ENCODE results near the gene RTN4RL1.

The RTN4RL1 gene, protein sequence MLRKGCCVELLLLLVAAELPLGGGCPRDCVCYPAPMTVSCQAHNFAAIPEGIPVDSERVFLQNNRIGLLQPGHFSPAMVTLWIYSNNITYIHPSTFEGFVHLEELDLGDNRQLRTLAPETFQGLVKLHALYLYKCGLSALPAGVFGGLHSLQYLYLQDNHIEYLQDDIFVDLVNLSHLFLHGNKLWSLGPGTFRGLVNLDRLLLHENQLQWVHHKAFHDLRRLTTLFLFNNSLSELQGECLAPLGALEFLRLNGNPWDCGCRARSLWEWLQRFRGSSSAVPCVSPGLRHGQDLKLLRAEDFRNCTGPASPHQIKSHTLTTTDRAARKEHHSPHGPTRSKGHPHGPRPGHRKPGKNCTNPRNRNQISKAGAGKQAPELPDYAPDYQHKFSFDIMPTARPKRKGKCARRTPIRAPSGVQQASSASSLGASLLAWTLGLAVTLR

GRCh38 chr17:2025220-2025621, at the start of gene RTN4RL1:
RTN4RL1 (minus strand) TSS chr17:2025334; CDS start chr17:2024865, 469 bp downstream.
- peak; percentile 68 for DNase-seq (ENCODE audit: low spot score)

GRCh38 chr17:2074919-2075318, 49.8 kb upstream of the RTN4RL1 start:
- no peak for DNase-seq (ENCODE audit: low spot score)

DNA sequence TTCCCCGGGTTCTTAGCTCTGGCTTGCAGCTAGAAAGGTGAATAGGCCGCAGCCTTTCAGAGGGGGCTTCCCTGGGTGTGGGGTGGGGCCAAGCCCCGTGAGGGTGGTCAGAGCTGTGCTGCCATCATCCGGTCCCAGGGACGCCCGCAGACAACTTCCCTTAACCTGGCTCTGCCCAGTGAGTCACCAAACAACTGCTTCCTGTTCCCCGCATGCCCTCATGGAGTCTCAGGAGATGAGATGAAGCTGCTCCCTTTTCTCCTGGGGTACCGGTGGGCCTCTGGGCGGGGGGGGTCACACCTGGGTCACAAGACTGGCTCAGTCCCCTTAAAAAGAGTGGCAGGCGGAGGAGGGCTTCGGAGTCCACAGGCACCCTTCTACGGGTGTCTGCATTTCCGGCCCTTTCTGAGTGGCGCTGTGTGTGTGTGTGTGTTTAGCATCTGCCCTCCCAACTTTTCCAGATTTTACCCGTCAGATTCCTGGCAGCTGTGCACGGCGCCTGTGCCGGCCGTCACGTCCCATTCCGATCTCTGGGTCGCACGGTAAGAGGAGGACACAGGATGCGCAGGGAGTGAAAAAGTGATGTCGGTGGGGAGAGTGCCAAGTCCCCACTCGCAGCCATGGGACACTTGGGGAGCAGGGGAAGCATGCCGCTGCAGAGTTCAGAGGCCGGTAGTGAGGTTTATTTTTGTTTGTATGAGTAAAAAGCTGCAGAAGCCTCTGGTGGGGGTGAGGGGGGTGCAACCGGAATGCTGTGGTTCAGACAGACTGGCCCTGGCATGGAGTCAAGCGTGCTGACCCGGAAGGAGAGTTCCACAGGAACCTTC, 46.5 kb upstream of the RTN4RL1 start:
- DNase-seq (ENCODE audit: low spot score): peak; percentile 77

DNA sequence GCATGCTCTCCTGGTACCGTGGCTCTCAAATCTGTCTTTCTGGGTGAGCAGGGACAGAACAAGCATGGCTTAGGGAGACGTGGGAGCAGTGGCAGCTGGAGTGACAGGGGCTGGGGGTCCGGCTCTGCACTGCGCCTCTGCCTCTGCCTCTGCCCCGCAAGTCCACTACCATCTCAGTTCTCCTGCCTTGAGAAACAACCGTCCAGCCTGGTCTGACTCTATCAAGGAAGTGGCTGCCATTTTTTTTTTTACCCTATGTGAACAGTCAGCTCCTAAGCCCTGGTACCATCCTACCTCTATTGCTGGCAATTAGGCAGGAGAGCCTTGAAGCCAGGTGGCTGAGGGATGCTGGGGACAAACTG, 45.9 kb upstream of the RTN4RL1 start:
- no peak for DNase-seq (ENCODE audit: low spot score)

GRCh38 chr17:2070241-2071023, 45.3 kb upstream of the RTN4RL1 start:
- DNase-seq (ENCODE audit: low spot score): no peak

DNA sequence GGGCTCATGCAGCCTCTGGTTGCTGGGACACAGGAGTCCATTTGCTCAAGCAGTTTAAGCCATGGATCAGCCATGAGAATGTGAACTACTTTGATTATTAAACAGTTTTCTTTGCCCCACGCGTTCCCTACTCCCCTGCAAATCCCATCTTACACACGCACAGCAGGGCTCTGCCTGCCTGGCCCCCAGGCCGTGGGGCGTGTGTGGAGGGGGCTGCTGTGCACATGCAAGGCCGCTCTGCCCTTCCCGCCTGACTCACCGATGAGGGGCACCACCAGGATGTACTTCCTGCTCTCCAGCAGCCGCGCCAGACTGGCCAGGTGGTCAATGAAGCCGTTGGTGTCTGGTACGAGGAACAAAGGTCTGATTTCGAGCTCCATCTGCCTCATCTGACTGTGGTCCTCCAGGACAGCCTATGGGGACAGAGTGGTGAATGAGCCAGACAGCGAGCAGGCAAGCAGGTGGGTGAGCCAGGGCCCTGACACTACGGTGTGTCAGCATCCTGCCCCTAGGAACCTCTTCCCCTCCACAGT, 43.5 kb upstream of the RTN4RL1 start:
- DNase-seq (ENCODE audit: low spot score): no peak

- DNase-seq (ENCODE audit: low spot score): peak; percentile 73
These were observed 42.9 kb upstream of the RTN4RL1 start for GRCh38 chr17:2068031-2068518.

- DNase-seq (ENCODE audit: low spot score): no peak
These were observed 42.5 kb upstream of the RTN4RL1 start for GRCh38 chr17:2067608-2068024.

- DNase-seq (ENCODE audit: low spot score): no peak
These were observed 42.0 kb upstream of the RTN4RL1 start for GRCh38 chr17:2067048-2067561.

DNA sequence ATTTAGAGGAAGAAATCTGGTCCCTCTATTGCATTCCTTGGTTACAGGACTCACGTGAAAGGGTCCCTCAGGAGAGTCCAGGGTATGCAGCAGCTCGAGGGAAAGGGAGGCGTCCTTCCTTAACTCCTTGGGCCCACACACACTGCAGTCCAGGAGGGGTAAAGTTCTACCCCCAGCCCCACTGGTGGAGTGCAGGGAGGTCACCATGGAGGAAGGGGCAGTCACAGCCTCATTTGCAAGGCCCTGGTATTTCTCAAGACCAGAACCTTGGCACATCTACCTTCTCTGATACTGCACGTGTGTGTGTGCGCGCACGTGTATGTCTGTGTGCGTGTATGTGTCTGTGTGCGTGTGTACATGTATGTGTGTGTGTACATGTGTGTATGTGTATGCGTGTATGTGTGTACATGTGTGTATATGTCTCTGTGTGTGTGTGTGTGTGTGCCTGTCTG, 40.8 kb upstream of the RTN4RL1 start:
- no peak for DNase-seq (ENCODE audit: low spot score)

- DNase-seq (ENCODE audit: low spot score): no peak
These were observed 40.0 kb upstream of the RTN4RL1 start for GRCh38 chr17:2064980-2065785.

GRCh38 chr17:2064520-2064971, 39.4 kb upstream of the RTN4RL1 start:
- no peak for DNase-seq (ENCODE audit: low spot score)

DNA sequence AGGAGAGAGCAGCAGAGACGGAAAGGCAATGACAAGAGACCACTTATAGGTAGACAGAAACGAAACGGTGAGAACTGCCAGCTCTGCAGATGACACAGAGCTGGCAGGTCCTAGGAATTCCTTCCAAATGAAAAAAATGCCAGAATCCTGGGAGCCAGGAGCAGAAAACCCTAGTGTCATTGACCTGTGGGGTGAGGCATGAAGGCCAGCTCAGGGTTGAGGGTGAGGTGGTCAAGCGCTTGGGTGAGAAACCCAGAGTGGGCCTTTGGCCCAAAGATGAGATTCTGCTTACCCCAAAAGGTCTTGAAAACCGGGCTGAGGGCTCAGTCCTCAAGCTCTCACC, 39.0 kb upstream of the RTN4RL1 start:
- DNase-seq (ENCODE audit: low spot score): no peak

GRCh38 chr17:2063261-2064146, 38.4 kb upstream of the RTN4RL1 start:
- no peak for DNase-seq (ENCODE audit: low spot score)

GRCh38 chr17:2062571-2063183, 37.5 kb upstream of the RTN4RL1 start:
- no peak for DNase-seq (ENCODE audit: low spot score)

- no peak for DNase-seq (ENCODE audit: low spot score)
These were observed 36.4 kb upstream of the RTN4RL1 start for GRCh38 chr17:2061441-2061958.

GRCh38 chr17:2060681-2061440, 35.7 kb upstream of the RTN4RL1 start:
- DNase-seq (ENCODE audit: low spot score): no peak

- no peak for DNase-seq (ENCODE audit: low spot score)
These were observed 35.2 kb upstream of the RTN4RL1 start for GRCh38 chr17:2060385-2060658.
